HepG2 (cell line): ENCODE measurements around the gene FFAR1.

Experiments used
- CTCF ChIP-seq: sonication (generic); formaldehyde crosslinking; IDR thresholded peaks from 2 replicates; pipeline ENCODE4 v1.5.0; 2020; ENCODE audit warnings: mild to moderate bottlenecking, missing genetic modification reagents, moderate library complexity
- ERF ChIP-seq: IDR thresholded peaks from 2 replicates; pipeline ENCODE4 v1.6.1; 2018; ENCODE audit warnings: missing biosample characterization, missing genetic modification reagents
- KLF11 ChIP-seq: IDR thresholded peaks from 2 replicates; pipeline ENCODE4 v1.6.1; 2016; ENCODE audit warnings: missing compliant biosample characterization
- MED13 ChIP-seq: sonication (generic); formaldehyde crosslinking; IDR thresholded peaks from 2 replicates; pipeline ENCODE4 v1.5.0; 2020; ENCODE audit warnings: missing genetic modification reagents
- SCMH1 ChIP-seq: sonication (generic); formaldehyde crosslinking; IDR thresholded peaks from 2 replicates; pipeline ENCODE4 v1.9.0; 2021; ENCODE audit warnings: missing genetic modification reagents, mild to moderate bottlenecking, borderline replicate concordance
- ZNF766 ChIP-seq: sonication (generic); formaldehyde crosslinking; IDR thresholded peaks from 2 replicates; pipeline ENCODE4 v1.5.0; 2020; ENCODE audit warnings: missing genetic modification reagents, borderline replicate concordance
- ZNF792 ChIP-seq: IDR thresholded peaks from 2 replicates; pipeline ENCODE4 v1.6.1; 2016

GRCh38 chr19:35355791-35356460, 8.2 kb downstream of the FFAR1 start:
- no peak for TF ChIP-seq ERF
- no peak for TF ChIP-seq CTCF (CRISPR knock-in tag)
- TF ChIP-seq SCMH1 (CRISPR knock-in tag) = no peak
- TF ChIP-seq MED13 = no peak
- no peak for TF ChIP-seq ZNF792
- no peak for TF ChIP-seq ZNF766 (CRISPR knock-in tag)
- TF ChIP-seq KLF11 (CRISPR knock-in tag) = no peak
